Activated CD4-positive, CD25-positive, alpha-beta regulatory T cell treated with anti-CD3 and anti-CD28 coated beads, Interleukin-2, amount 50 U/mL, for 24 hours (primary cell): Measurements from ENCODE around the gene MCM9.
A peak's percentile ranks its signal among the peaks of the same experiment; 100 is the strongest.

Experiments
- ATAC-seq, 2 donors: fragments of 150-1000 bp; cut with Tn5 transposase; one replicate each; pipeline ENCODE4 v1.10.0; 2021; ENCODE audit warnings: mild to moderate bottlenecking in 1 of 2, moderate library complexity in 1 of 2

MCM9 gene

GRCh38 chr6:118791499-118791898, 143.5 kb downstream of the MCM9 start:
- peak; percentile 51 to 59 for ATAC-seq

- no peak for ATAC-seq
Measured at GRCh38 chr6:118789954-118790353, 145.0 kb downstream of the MCM9 start.

- ATAC-seq, result no peak
Measured at GRCh38 chr6:118789419-118789818, 145.5 kb downstream of the MCM9 start.

GRCh38 chr6:118788702-118789101, 146.3 kb downstream of the MCM9 start:
- ATAC-seq, result no peak

- peak in 1 of 2 donors; percentile 78 for ATAC-seq
Measured at GRCh38 chr6:118787724-118788423, 147.1 kb downstream of the MCM9 start.

GRCh38 chr6:118786596-118787453, 148.1 kb downstream of the MCM9 start:
- no peak for ATAC-seq

- no peak for ATAC-seq
Measured at GRCh38 chr6:118785601-118786000, 149.4 kb downstream of the MCM9 start.

- no peak for ATAC-seq
Measured at GRCh38 chr6:118784641-118785164, 150.3 kb downstream of the MCM9 start.

- ATAC-seq, result no peak
Measured at GRCh38 chr6:118783931-118784550, 150.9 kb downstream of the MCM9 start.

- no peak for ATAC-seq
Measured at GRCh38 chr6:118782651-118783050, 152.3 kb downstream of the MCM9 start.

GRCh38 chr6:118781897-118782296, 153.1 kb downstream of the MCM9 start:
- no peak for ATAC-seq

GRCh38 chr6:118780668-118781067, 154.3 kb downstream of the MCM9 start:
- ATAC-seq, result no peak

GRCh38 chr6:118776607-118777549, 158.1 kb downstream of the MCM9 start:
- peak; percentile 70 to 81 for ATAC-seq

GRCh38 chr6:118775381-118775780, 159.6 kb downstream of the MCM9 start:
- no peak for ATAC-seq

GRCh38 chr6:118774581-118774980, 160.4 kb downstream of the MCM9 start:
- ATAC-seq, result no peak

- no peak for ATAC-seq
Measured at GRCh38 chr6:118772886-118773285, 162.1 kb downstream of the MCM9 start.

- peak in 1 of 2 donors; percentile 38 for ATAC-seq
Measured at GRCh38 chr6:118771253-118771652, 163.7 kb downstream of the MCM9 start.

GRCh38 chr6:118770835-118771234, 164.1 kb downstream of the MCM9 start:
- no peak for ATAC-seq

GRCh38 chr6:118770112-118770788, 164.7 kb downstream of the MCM9 start:
- no peak for ATAC-seq

- peak in 1 of 2 donors; percentile 25 for ATAC-seq
Measured at GRCh38 chr6:118768904-118769325, 166.0 kb downstream of the MCM9 start.

GRCh38 chr6:118768441-118768840, 166.5 kb downstream of the MCM9 start:
- no peak for ATAC-seq
